ENCODE data around the gene ANKRD22. TPM values are rescaled to one million over a fixed set of nuclear protein-coding genes. Genes with fewer than 3 reads are reported as not detected.

ANKRD22 gene
- total RNA-seq, 1 donor from 2014 or later: not detected

DNA sequence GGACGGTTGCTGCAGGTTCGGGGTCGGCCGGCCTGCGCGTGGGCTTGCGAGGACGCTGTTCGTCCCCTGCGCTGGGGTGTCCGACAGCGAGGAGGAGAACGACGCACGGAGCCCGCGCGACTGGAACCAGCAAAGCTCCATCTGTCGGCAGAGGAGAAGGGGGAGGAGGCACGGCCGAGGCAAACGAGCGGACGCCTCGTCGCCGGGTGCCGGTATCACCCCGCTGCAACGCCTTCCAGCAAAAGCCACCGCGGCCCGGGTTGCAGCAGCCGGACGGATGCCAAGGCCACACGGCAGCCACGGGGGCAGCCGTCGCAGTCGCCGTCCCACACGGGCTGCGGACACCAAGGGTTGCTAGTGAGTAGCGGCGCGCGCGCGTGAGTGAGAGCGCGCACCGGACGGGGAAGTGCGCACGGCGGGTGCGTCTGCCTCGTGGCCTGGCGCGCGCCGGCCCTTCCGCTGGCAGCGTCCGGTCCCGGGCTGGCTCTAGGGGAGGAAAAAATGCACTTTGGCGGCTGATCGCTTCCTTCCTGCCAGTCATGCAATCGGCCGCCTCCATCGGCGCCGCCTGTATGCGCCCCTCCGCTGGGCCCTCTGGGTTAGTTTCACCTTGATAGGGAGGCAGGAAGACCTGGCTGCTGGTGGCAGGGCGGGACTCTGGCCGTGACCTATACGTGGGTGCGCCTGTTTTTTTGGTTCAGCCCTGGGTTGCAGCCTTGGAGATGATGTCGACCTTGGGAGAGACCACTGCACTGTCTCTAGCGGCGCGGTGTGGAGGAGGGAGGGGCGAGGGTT lies 28.8 kb upstream of the ANKRD22 start:
- intact Hi-C loops (cut with DNase I): no loop called here
- peak; percentile 97 for ATAC-seq (ENCODE audit: poor library complexity)
- peak; percentile 92 for DNase-seq

DNA sequence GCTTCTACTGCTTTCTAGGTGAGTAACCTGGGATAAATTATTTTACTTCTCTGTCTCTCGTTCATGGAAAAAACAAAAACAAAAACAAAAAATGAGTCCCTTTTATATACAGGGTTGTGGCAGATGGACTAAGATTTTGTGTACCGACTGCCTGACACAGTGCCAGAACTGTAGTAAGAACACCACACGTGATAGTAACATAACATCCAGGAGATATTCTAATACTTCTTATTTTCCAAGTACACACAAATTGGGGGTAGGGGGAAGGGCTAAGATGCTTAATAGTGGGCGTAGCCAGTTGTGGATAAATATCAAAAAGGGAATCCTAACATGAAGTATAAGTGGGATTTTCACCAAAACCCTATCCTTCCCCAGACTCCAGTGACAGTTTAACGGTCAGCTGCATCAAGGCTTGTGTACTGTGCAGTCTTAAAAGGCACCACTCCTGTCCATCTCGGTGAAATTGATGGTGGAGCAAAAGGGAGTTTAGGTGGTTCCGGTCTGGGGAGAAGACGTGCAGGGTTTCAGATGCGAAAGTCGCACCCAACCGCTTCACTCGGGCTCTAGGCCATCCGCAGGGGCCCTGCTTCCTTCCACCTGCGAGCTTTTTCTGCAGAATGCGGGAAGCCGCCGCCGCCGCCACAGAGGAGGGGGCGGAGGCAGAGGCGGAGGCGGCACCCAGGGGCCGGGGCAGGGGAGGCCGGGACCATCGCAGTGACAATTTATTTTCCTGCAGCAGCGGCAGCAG lies 28.1 kb upstream of the ANKRD22 start, which contains the start of gene STAMBPL1:
Gene STAMBPL1, plus strand, starts transcription at position 712 of the 748 bp plus-strand sequence. CDS start 21,464 bp downstream, outside the sequence.
- intact Hi-C loops (cut with DNase I): no loop called here
- peak; percentile 69 for ATAC-seq (ENCODE audit: poor library complexity)
- DNase-seq: no peak

DNA sequence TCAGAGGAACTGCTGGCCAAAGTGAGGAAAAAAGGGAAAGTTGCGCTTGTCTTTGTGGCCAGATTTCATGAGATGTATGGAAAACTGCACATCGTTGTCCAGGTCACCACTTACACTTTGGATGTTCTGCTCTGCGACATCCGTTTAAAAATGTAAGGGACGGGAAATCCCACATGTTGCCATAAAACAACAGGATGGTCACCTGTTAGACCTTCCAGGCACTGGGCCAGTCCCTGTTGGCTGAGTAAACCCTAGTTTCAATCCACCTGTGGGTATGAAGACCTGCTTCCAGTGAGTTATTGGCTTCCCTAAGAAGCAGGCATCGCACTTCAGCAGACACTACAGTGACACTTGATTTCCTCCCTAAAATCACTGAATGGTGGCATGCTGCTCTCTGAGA lies 25.7 kb upstream of the ANKRD22 start:
- no peak for ATAC-seq (ENCODE audit: poor library complexity)
- no peak for DNase-seq
- intact Hi-C loops (cut with DNase I): no loop called here

DNA sequence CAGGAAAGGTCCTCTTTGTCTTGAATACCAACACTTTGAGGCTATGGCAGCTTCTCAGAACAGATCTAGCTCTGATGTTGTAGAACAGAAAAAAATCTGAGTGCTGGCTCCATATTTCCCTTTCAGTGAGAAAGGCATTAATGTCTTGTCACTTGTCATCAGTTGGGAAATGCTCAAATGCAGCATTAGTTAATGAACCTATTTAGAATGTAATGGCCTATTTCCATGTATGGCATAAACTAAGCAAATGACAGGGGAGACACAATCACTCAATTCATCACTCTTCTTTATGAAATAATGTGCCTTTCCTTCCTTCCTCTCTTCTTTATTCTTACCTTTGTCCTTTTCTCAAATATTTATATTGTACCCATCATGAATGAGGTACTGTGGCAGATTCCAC lies 23.4 kb upstream of the ANKRD22 start:
- intact Hi-C loops (cut with DNase I): no loop called here
- DNase-seq: no peak
- ATAC-seq (ENCODE audit: poor library complexity): no peak

DNA sequence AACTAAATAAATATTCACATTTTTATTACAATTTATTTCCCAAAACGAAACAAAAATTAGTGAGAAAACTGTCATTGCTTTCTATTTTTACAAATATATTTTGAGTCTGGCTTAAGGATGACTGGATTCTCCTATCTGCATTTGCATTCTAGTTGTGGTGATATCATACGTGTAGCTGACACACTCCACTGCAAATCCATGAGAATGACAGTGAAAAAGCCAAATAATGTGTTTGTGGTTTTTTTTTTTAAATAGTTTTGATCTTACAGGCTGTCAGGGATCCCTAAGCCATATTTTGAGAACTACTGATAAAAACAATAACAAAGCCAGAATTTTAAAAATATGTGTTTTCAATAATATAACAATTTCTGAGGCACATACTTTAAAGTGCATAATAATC lies 22.6 kb upstream of the ANKRD22 start:
- intact Hi-C loops (cut with DNase I): no loop called here
- ATAC-seq (ENCODE audit: poor library complexity): no peak

DNA sequence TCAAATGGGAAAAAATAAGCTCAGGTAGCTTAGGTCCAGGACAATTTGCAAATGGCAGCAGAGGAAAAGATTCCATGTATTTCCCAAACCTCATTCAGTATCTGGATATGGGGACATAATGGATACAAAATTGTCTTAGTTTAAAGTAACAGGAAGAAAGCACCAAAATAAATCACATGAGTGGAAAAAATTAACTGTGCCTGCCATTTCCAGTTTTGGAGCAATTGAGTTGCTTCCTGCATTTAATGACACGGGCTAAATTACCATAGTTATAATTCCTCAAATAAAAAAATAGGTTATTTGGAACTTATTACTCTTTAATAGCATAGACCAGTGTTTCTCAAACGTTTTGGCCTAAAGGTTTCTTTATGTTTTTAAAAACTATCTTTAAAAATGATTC lies 22.1 kb upstream of the ANKRD22 start:
- ATAC-seq (ENCODE audit: poor library complexity) (no peak), DNase-seq (no peak)
- intact Hi-C loops (cut with DNase I): no loop called here

More for the DNA sequence above, 22.6 kb upstream of the ANKRD22 start:
- DNase-seq: no peak

DNA sequence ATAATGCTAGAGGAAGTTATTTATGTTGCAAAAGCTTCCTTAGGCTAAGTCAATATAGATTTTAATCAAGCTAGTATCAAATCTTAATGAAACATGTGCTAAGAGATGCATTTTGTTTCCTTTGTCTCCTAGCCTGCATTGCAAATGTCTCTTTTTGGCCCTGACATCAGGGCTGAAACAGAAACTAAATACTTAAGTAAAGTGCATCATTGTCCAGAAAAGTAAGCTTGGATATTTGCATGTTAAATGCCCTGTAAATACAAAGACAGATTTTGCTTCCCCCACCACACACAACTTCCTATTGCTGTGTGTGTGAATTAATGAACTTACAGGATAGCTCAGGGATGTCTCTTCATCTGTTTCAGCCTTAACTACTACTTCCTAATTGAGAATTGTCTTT lies 18.4 kb upstream of the ANKRD22 start:
- DNase-seq (no peak), ATAC-seq (ENCODE audit: poor library complexity) (no peak)
- intact Hi-C loops (cut with DNase I): no loop called here

DNA sequence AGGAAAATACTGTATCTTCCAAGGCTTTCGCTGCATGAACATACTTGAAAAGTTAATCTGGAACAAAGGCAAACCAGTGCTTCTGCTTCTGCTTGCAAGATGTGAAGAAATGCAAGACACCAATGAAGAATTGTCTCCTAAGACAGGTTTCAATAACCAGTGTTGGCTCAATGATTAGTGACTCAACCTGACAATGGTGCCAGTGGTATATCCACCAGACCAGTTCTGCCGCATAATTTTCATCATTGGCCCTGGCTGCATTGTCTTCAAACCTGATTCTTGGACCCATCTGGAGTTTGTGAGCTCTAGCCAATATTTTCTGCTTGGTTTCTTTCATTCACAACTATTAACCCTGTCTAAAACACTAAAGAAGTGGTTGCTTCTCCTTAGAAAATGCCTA lies 14.8 kb upstream of the ANKRD22 start:
- ATAC-seq (ENCODE audit: poor library complexity) (no peak), DNase-seq (no peak)
- intact Hi-C loops (cut with DNase I): no loop called here

DNA sequence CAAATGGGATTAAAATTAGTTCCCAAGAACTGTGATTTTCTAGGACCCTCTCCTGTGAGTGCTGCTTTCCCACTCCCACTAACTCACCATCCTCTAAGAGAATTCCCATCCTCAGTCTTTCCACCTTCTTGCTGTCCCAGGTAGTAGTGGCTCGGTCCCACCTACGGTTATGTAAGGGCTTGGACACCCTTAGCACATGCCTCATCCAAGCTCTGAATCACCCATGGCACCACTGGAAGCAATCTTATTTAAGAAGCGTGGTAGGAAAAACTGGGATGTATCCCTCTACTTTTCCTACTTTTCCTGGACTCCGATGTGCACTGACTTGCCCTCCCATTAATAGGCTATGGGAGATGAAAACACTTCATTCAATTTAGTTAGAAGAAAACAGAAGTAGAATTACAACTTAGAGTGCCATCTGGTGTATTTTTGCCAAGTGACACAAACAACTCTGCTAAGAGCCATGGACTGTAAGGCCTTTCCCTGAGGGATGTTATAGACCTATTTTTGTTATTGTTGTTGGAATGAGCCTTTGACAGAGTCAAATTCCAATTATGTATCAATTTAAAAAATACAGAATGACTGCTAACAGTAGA lies 13.7 kb upstream of the ANKRD22 start:
- intact Hi-C loops (cut with DNase I): no loop called here
- no peak for ATAC-seq (ENCODE audit: poor library complexity)
- no peak for DNase-seq

DNA sequence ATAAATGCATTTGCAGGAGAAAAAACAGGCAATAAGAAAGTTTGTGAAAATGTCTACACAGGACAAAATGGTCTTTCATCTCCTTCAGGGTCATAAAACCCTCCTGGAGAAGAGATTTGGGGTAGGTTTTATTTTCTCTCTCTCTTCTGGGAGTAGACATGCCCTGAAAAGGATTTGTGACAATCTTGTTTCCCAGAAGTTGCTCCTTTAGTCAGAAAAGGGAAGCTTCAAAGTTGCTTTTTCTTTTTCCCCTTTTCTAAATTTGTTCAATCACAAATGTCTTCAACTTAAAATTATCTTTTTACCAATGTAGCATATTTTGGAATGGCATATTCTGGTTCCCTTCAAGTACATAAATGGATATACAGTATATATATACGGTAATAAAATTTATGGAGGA lies 9.4 kb upstream of the ANKRD22 start:
- DNase-seq: no peak
- ATAC-seq (ENCODE audit: poor library complexity): no peak
- intact Hi-C loops (cut with DNase I): no loop called here

DNA sequence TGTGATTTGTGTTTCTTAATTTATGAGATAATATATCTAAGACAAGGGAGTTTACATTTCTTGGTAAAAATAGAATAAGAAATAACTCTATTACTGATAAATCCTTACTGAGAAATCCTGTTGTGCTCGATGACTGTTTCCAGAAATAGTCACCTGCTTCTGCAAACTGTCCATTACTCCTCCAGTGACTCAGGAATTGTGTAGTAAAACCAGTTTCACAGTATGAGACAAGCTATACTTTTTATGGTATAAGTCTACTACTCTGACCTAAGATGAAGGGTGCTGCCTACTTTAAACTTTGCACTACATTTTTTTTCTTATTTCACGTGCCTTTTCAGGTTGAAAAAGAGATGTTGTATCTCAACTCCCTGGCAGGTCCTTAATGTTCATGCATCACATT lies 6.8 kb upstream of the ANKRD22 start:
- DNase-seq (no peak), ATAC-seq (ENCODE audit: poor library complexity) (no peak)
- intact Hi-C loops (cut with DNase I): no loop called here

DNA sequence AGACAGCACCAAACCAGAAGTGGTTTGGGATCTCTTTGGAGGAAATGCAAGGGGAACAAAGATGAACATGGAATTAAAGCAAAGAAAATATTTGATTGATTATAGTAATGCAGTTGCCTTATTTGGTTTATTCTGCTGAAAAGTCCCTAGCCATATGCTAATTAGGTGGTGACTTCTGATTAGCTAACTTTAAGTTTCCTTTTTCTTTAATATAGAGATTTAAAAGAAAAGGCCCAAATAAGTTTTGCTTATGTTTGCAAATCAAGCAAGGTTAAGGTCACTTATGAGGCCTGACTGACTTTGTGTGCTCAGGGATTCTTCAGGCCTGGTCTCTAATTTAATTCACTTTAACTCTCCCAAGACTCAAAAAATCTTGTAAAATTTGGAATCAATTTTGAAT lies 6.2 kb upstream of the ANKRD22 start:
- DNase-seq: no peak
- no peak for ATAC-seq (ENCODE audit: poor library complexity)
- intact Hi-C loops (cut with DNase I): no loop called here

DNA sequence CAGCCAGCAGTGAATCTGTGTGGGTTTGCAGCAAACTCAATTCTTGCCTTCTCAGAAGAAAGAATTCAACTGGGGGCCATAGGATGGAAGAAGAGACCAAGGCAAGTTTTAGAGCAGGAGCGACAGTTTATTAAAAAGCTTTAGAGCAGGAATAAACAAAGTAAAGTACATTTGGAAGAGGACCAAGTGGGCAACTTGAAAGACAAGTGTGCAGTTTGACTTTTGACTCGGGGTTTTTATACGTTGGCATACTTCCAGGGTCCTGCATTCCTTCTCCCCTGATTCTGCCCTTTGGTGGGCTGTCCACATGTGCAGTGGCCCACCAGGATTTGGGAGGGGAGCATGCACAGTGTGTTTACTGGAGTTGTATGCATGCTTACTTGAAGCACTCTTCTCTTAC lies 3.0 kb upstream of the ANKRD22 start:
- intact Hi-C loops (cut with DNase I): no loop called here
- ATAC-seq (ENCODE audit: poor library complexity) (no peak), DNase-seq (no peak)

DNA sequence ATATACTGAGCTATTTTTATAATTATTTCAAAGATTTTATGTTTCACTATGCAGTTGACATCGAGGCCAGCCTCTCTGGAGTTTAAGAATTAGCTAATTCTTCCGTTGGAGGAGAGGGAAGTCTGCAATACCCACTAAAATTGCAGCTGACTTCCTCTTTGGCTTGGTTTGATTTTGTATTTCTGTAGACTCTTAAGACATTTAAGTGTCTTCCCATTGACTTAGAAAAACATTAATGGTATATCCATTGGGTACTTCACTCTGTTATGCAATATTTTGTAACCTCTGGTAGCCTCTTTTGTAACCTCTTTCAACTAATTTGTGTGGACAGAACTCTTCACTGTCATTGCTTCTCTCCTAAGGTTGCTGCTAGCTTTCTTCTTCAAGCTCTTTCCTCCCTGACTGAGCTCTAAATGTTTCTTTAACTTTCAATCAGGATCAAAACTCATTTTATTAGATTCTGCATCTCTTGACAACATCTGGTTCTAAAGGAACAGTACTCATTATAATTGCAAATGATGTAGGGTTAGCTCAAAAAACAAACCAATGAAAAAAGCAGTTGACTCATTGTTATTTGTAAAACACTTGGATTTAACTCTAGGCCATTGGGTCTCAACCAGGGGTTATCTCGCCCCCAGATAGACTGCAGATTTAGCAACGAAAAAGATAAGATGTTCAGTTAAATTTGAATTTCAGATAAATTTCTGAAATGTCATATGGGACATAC lies 1.7 kb upstream of the ANKRD22 start:
- peak; percentile 59 for ATAC-seq (ENCODE audit: poor library complexity)
- DNase-seq: no peak
- intact Hi-C loops (cut with DNase I): no loop called here

DNA sequence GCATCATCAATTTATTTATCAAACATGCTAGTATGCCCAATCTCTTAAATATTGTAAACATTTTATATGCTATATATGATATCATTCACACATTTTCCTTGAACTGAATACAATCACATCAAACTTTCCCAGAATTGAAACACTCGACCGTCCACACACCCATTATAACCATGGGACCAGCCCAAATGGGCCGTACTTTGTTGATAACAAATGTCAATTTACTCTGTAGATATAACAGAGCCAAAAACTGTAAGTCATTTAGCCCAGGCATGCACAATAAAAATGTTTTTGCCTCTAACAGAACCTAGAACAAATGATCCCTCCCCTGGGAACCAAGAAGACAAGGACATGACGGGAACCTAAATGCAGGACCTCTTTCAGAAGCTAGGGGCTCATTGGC lies 683 bp upstream of the ANKRD22 start:
- ATAC-seq (ENCODE audit: poor library complexity) (no peak), DNase-seq (no peak)
- intact Hi-C loops (cut with DNase I): no loop called here

DNA sequence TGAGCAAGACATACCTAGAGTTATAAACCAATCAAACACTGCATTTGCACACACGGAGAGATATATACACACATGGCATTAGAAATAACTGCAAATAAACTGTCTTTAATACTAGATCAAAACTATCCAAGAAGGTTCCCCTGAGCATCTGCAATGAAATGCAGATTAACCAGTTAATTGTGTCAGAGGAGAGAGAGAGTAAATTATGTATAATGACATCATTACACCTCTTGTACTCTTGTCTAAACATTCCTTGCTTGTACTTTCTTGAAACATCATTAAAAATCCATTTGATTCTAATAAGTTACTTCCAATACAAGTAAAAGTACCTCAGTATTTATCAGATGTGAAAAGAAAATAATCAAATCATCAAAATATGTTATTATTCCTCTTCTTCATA lies 932 bp downstream of the ANKRD22 start:
- ATAC-seq (ENCODE audit: poor library complexity): no peak
- intact Hi-C loops (cut with DNase I): no loop called here
- no peak for DNase-seq

DNA sequence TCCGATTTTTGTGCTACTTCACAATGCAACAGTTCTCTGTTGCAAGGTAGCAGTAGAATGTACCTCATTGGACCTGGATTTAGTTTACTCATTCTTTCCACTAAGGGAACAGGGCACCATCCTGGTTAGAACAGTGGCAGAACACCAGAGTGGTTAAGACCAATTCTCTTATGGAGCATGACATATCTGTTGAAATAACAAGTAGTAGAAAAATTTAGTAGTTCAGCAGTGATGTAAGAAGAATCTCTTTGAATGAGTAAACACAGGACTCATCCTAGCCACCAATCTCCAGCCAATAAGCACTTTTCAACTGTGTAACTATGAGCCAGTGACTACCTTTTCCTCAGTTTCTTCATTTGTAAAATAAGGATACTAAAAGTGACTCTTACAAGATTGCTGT lies 2.4 kb downstream of the ANKRD22 start:
- intact Hi-C loops (cut with DNase I): no loop called here
- DNase-seq (no peak), ATAC-seq (ENCODE audit: poor library complexity) (no peak)

DNA sequence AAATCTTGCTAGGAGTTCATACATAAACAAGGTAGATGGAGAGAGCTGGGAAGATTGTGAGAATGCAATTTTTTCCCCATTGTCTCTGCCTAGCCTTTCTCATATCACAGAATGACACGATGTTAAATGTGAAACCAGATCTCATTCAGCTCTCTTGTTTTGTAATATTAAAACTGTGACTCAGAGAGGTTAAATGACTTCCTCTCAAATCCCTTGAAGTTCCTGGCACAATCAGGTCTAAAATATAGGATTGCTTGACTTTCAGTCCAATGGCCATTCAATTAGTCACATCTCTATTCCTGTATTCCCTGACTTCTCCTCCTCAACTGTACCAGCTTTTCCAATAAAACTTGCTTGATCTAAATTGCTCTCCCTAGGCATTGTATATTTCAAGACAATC lies 3.1 kb downstream of the ANKRD22 start:
- no peak for DNase-seq
- intact Hi-C loops (cut with DNase I): no loop called here
- no peak for ATAC-seq (ENCODE audit: poor library complexity)

DNA sequence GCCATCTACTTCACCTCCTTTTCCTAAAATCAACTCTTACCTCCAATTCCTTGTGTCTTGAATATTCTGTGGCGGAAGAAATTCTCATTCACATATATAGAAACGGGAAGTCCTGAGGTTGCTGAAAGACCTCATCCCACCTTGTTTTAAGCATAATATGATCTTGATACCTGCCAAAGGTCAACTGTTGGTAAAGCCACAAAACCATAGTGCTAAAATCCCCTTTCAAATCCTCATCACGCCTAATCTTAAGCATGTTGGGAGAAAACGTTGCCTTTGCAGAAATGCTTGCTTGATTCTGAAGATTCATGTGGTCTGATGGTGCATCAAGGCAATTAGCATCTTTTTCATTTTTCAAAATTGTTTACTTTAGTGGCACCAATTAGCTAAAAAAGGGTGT lies 8.5 kb downstream of the ANKRD22 start:
- intact Hi-C loops (cut with DNase I): no loop called here
- no peak for DNase-seq
- no peak for ATAC-seq (ENCODE audit: poor library complexity)

Data from Right ventricle myocardium superior (tissue), 1 donor.